IMR-90 (cell line): ENCODE results near the gene RIMS1. TPM values are rescaled to one million over a fixed set of nuclear protein-coding genes. Genes with fewer than 3 reads are reported as not detected.

Source experiments
- ATAC-seq: fragments of 200-7000 bp; cut with Tn5 transposase; 2 replicates; pipeline ENCODE4 v1.9.1; 2020; ENCODE audit warnings: low read depth, mild to moderate bottlenecking, moderate library complexity
- BruUV-seq: library from RNA; stranded (reverse); fragments of 400-500 nt; replicated peaks from 2 replicates; lab custom pipeline; 2021; lab: Mats Ljungman, UMichigan
- CTCF ChIA-PET: fragments of 300-600 bp; formaldehyde crosslinking; extraction: SDS; loops from one replicate; lab custom pipeline; 2021; ENCODE audit warnings: antibody characterized with exemption; lab: Yijun Ruan, JAX
- POLR2A ChIA-PET: fragments of 300-600 bp; sonication (Branson Sonifier 250); formaldehyde crosslinking; loops from one replicate; lab custom pipeline; 2022; ENCODE audit warnings: antibody characterized with exemption; ENCODE audit not compliant: unreplicated experiment; lab: Charles Lee
- DNase-seq: peaks from one replicate; pipeline ENCODE4 v3.0.0; 2013
- H2AFZ ChIP-seq: replicated peaks from 2 replicates; pipeline ENCODE3; 2013; ENCODE audit warnings: low read length, mild to moderate bottlenecking; ENCODE audit not compliant: poor library complexity
- H2AK5ac ChIP-seq: 2 replicates; pipeline ENCODE4 v1.6.1; 2013; ENCODE audit warnings: low read depth, low read length, inconsistent platforms
- H2AK9ac ChIP-seq: replicated peaks from 2 replicates; pipeline ENCODE3; 2013; ENCODE audit warnings: mild to moderate bottlenecking, low read depth, low read length, moderate library complexity; ENCODE audit not compliant: poor library complexity
- H2BK120ac ChIP-seq: 2 replicates; pipeline ENCODE4 v1.6.1; 2013; ENCODE audit warnings: low read depth, low read length, inconsistent platforms
- H2BK15ac ChIP-seq: 3 replicates; pipeline ENCODE4 v1.6.1; 2013; ENCODE audit warnings: low read depth, low read length, inconsistent platforms
- H2BK20ac ChIP-seq: 2 replicates; pipeline ENCODE4 v1.6.1; 2013; ENCODE audit warnings: low read depth, mild to moderate bottlenecking, inconsistent platforms, low read length, moderate library complexity
- H2BK5ac ChIP-seq: 2 replicates; pipeline ENCODE4 v1.6.1; 2013; ENCODE audit warnings: mild to moderate bottlenecking, low read depth, low read length, inconsistent platforms; ENCODE audit not compliant: poor library complexity, severe bottlenecking
- H3K14ac ChIP-seq: replicated peaks from 2 replicates; pipeline ENCODE4 v1.6.1; 2013; ENCODE audit warnings: low read depth, low read length, inconsistent platforms
- H3K18ac ChIP-seq: 2 replicates; pipeline ENCODE4 v1.6.1; 2013; ENCODE audit warnings: low read depth, low read length, control low read depth
- H3K23ac ChIP-seq: 2 replicates; pipeline ENCODE4 v1.6.1; 2013; ENCODE audit warnings: low read depth, low read length, inconsistent platforms
- H3K27ac ChIP-seq: 2 replicates; pipeline ENCODE4 v1.5.1; 2013; ENCODE audit warnings: mild to moderate bottlenecking, control low read depth, low read length; ENCODE audit not compliant: insufficient read depth
- H3K27me3 ChIP-seq: 2 replicates; pipeline ENCODE4 v1.6.1; 2013; ENCODE audit warnings: low read length; ENCODE audit not compliant: control insufficient read depth, insufficient read depth
- H3K36me3 ChIP-seq: 2 replicates; pipeline ENCODE4 v1.6.1; 2013; ENCODE audit warnings: low read length, mixed read lengths; ENCODE audit not compliant: control insufficient read depth, insufficient read depth
- H3K4ac ChIP-seq: 2 replicates; pipeline ENCODE4 v1.6.1; 2013; ENCODE audit warnings: low read depth, low read length, inconsistent platforms
- H3K4me1 ChIP-seq: 2 replicates; pipeline ENCODE4 v1.6.1; 2013; ENCODE audit warnings: low read length, mixed read lengths; ENCODE audit not compliant: control insufficient read depth, insufficient read depth
- H3K4me2 ChIP-seq: 2 replicates; pipeline ENCODE4 v1.6.1; 2013; ENCODE audit warnings: low read depth, mild to moderate bottlenecking, control low read depth, low read length, moderate library complexity
- H3K4me3 ChIP-seq: 2 replicates; pipeline ENCODE4 v1.5.1; 2013; ENCODE audit warnings: low read depth, mild to moderate bottlenecking, control low read depth, low read length, moderate library complexity; ENCODE audit not compliant: insufficient read depth
- H3K56ac ChIP-seq: 2 replicates; pipeline ENCODE4 v1.6.1; 2013; ENCODE audit warnings: low read length, inconsistent platforms; ENCODE audit not compliant: insufficient read depth; ENCODE audit errors: extremely low read depth
- H3K79me1 ChIP-seq, 2 experiments: 2 replicates each; pipeline ENCODE4 v1.6.1; 2013; ENCODE audit warnings: low read length in 2 of 2, inconsistent platforms in 1 of 2, low read depth in 1 of 2
- H3K9ac ChIP-seq: 2 replicates; pipeline ENCODE4 v1.6.1; 2013; ENCODE audit warnings: low read depth, low read length, control low read depth
- H3K9me1 ChIP-seq: 2 replicates; pipeline ENCODE4 v1.6.1; 2013; ENCODE audit warnings: low read length, inconsistent platforms; ENCODE audit not compliant: insufficient read depth
- H3K9me3 ChIP-seq: 2 replicates; pipeline ENCODE4 v1.6.1; 2013; ENCODE audit warnings: low read length; ENCODE audit not compliant: control insufficient read depth, insufficient read depth
- H4K20me1 ChIP-seq: 2 replicates; pipeline ENCODE4 v1.6.1; 2013; ENCODE audit warnings: low read length, inconsistent platforms; ENCODE audit not compliant: insufficient read depth
- H4K5ac ChIP-seq: 2 replicates; pipeline ENCODE4 v1.6.1; 2013; ENCODE audit warnings: mild to moderate bottlenecking, low read depth, low read length, control low read depth
- H4K8ac ChIP-seq, 2 experiments: 2 replicates each; pipeline ENCODE4 v1.6.1; 2013; ENCODE audit warnings: low read depth in 2 of 2, low read length in 2 of 2, control low read depth in 1 of 2, inconsistent platforms in 1 of 2
- H4K91ac ChIP-seq: 2 replicates; pipeline ENCODE4 v1.6.1; 2013; ENCODE audit warnings: low read depth, low read length, inconsistent platforms; ENCODE audit not compliant: insufficient read depth
- BHLHE40 ChIP-seq: fragments of 150-350 bp; IDR thresholded peaks from 2 replicates; pipeline ENCODE4 v1.6.1; 2016; ENCODE audit warnings: mild to moderate bottlenecking, low read depth, low read length
- CEBPB ChIP-seq: IDR thresholded peaks from 2 replicates; pipeline ENCODE4 v1.6.1; 2012; ENCODE audit warnings: low read depth, low read length, improper control_type of control experiment
- CTCF ChIP-seq: conservative IDR thresholded peaks from 2 replicates; pipeline ENCODE4 v1.5.1; 2012; ENCODE audit warnings: mild to moderate bottlenecking, low read depth, low read length, improper control_type of control experiment
- MXI1 ChIP-seq: IDR thresholded peaks from 2 replicates; pipeline ENCODE4 v1.6.1; 2012; ENCODE audit warnings: low read depth, mild to moderate bottlenecking, low read length, moderate library complexity, borderline replicate concordance
- NFE2L2 ChIP-seq: fragments of 150-350 bp; IDR thresholded peaks from 2 replicates; pipeline ENCODE4 v1.6.1; 2016; ENCODE audit warnings: low read depth, mild to moderate bottlenecking, low read length
- RFX5 ChIP-seq: IDR thresholded peaks from 2 replicates; pipeline ENCODE4 v1.8.0; 2012; ENCODE audit warnings: low read depth, mild to moderate bottlenecking, low read length, moderate library complexity
- SMC3 ChIP-seq: fragments of 150-350 bp; IDR thresholded peaks from 2 replicates; pipeline ENCODE4 v1.6.1; 2016; ENCODE audit warnings: low read depth, mild to moderate bottlenecking, antibody characterized with exemption, low read length, moderate library complexity
- WGBS, 2 experiments: methylation state at CpG; one replicate each; pipeline versions ENCODE4 v1.1.5 to v1.1.7; 2013; ENCODE audit warnings: missing lambda C conversion rate in 2 of 2; ENCODE audit not compliant: insufficient read length in 1 of 2; ENCODE audit errors: extremely low coverage in 2 of 2; 5-methylcytosine and 5-hydroxymethylcytosine counted together
- dilution Hi-C: fragments of 300-500 bp; cut with HindIII; formaldehyde crosslinking; loops from one replicate; pipeline ENCODE4 v1.14.3; 2018; ENCODE audit warnings: low sequenced_read_pairs; ENCODE audit not compliant: unreplicated experiment
- in situ Hi-C: fragments of 300-500 bp; cut with MboI; formaldehyde crosslinking; loops from 3 replicates; pipeline ENCODE4 v1.14.3; 2019; ENCODE audit warnings: low sequenced_read_pairs, inconsistent platforms, mixed read lengths
- intact Hi-C: fragments of 100-400 bp; cut with micrococcal nuclease; formaldehyde crosslinking; loops from 2 replicates; pipeline ENCODE4 v1.10.0; 2022
- polyA plus RNA-seq, 3 experiments: library from polyadenylated mRNA; depleted of rRNA; stranded (reverse); fragments of >200 nt; gene quantifications; 2 replicates each; pipeline ENCODE4 v1.2.3, GENCODE V29; 2012; ENCODE audit warnings: low replicate concordance in 1 of 3
- total RNA-seq: library from RNA; depleted of rRNA; stranded (reverse); fragments of >200 nt; gene quantifications from 2 replicates; pipeline ENCODE4 v1.2.3, GENCODE V29; 2012

RIMS1 gene
- total and polyA plus RNA-seq, 2 of the 4 experiments (the other 2 are of a cell fraction): 0.44 to 3.8 TPM

- in situ Hi-C loops: no loop called here
- POLR2A ChIA-PET: no interaction called here
- H3K27me3 ChIP-seq: peaks cover 7% of the 10 kb centered on the region
- H2BK20ac ChIP-seq: peak overlapping the region; percentile 42; the same call in 1 of the 2 replicates
- peaks cover 2% of the 10 kb centered on the region; the same call in 1 of the 2 replicates for H3K4me1 ChIP-seq
- no peak overlapping the region for H4K5ac ChIP-seq
- dilution Hi-C loops: no loop called here
- H4K8ac ChIP-seq: peak overlapping the region; percentile 40 to 77; a peak in 2 of 4 replicates
- H3K4me3 ChIP-seq: peak overlapping the region; percentile 47
- peak overlapping the region; percentile 52 for H2AK9ac ChIP-seq
- CTCF ChIA-PET: interaction anchor here (0.7 kb wide), 1 partner anchor 21 kb away, joined by 6 read pairs; no protein-coding TSS in a partner anchor
- TF ChIP-seq MXI1 (0 out of 2 replicates have a peak, but pooled peaks have one; percentile 10), RFX5 (no peak), SMC3 (no peak), CEBPB (no peak), BHLHE40 (peak; percentile 22; the same call in 1 of the 2 replicates), NFE2L2 (no peak), CTCF (no peak)
- peak; percentile 88 for ATAC-seq
- no peak overlapping the region for H3K18ac ChIP-seq
- H3K9me1 ChIP-seq: no peaks in the 10 kb centered on the region; the same call in 1 of the 2 replicates
- peak overlapping the region; percentile 42; the same call in 1 of the 3 replicates for H2BK15ac ChIP-seq
- H3K79me1 ChIP-seq: no peaks in the 10 kb centered on the region
- H3K56ac ChIP-seq: no peak overlapping the region
- H3K4me2 ChIP-seq: peak overlapping the region; percentile 85
- H2AK5ac ChIP-seq: no peak overlapping the region; the same call in 1 of the 2 replicates
- no peak overlapping the region; the same call in 1 of the 2 replicates for H3K27ac ChIP-seq
- peak overlapping the region; percentile 48 for H3K23ac ChIP-seq
- intact Hi-C loops: no loop called here
- H3K9me3 ChIP-seq: no peaks in the 10 kb centered on the region
- no TSS peak for BruUV-seq
- WGBS, 2 experiments: 18% methylated on average over 59 of the region's 100 CpGs; no CpG with 5 or more reads in 1 of the 2 experiments
- H3K9ac ChIP-seq: 0 out of 2 replicates have a peak overlapping the region, but pooled peaks have one; percentile 19
- H4K20me1 ChIP-seq: no peaks in the 10 kb centered on the region
- H3K36me3 ChIP-seq: no peaks in the 10 kb centered on the region
- peak overlapping the region; percentile 94 for H2AFZ ChIP-seq
- no peak overlapping the region; the same call in 1 of the 2 replicates for H3K14ac ChIP-seq
- no peak overlapping the region for H2BK5ac ChIP-seq
- peak; percentile 24 for DNase-seq
- peak overlapping the region; percentile 40; the same call in 1 of the 2 replicates for H3K4ac ChIP-seq
- peak overlapping the region; percentile 46; the same call in 1 of the 2 replicates for H4K91ac ChIP-seq
- peak overlapping the region; percentile 68 for H2BK120ac ChIP-seq
These were observed 296.2 kb downstream of the RIMS1 start for GRCh38 chr6:72182337-72183246.
